SH-SY5Y (cell line): ENCODE data around the gene CRACDL.

Experiments used
- GATA2 ChIP-seq: IDR thresholded peaks from 2 replicates; pipeline ENCODE4 v1.6.1; 2011; ENCODE audit warnings: mild to moderate bottlenecking, low read depth, low read length
- GATA3 ChIP-seq: IDR thresholded peaks from 2 replicates; pipeline ENCODE4 v1.6.1; 2011; ENCODE audit warnings: low read depth, mild to moderate bottlenecking, low read length, moderate library complexity

GRCh38 chr2:98772536-98772935, 163.5 kb downstream of the CRACDL start:
- TF ChIP-seq GATA2 (no peak), GATA3 (no peak)
